Activated CD4-positive, alpha-beta T cell treated with anti-CD3 and anti-CD28 coated beads, Interleukin-10, Interleukin-2, amounts not matched to agents 100 ng/mL and 50 ng/mL, durations not matched to agents 16 hours and 8 hours (primary cell): ENCODE data around the gene WDCP.
"Not testable (repeated sequence)": the region's sequence is repeated elsewhere in the genome, so short reads cannot be mapped to it uniquely, and the experiment has no call there.

ENCODE experiments used
- DNase-seq: peaks from one replicate; pipeline ENCODE4 v3.0.0-alpha.2; 2020

Gene WDCP

GRCh38 chr2:24021122-24021998 is 25.8 kb downstream of the WDCP start:
- peak; percentile 43 for DNase-seq

DNA sequence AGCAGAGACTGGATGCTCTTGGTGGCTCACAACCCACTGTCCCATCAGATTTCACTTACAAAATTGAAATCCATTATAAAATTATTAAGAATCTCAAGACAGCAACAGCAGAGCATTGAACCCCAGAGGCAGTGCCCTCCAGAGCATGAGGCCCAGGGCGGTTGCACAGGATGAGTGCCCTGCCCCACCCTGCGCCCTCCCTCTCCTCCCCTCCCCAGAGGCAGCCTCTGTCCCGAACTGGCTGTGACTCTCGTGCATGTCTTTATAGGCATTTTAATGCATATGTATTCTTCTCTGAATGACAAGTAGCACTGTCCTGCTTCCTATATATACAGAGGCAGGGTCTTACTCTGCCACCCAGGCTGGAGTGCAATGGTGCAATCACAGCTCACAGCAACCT is 26.9 kb downstream of the WDCP start:
- DNase-seq = no peak

- DNase-seq = no peak
Measured at GRCh38 chr2:24019729-24020128, 27.5 kb downstream of the WDCP start.

DNA sequence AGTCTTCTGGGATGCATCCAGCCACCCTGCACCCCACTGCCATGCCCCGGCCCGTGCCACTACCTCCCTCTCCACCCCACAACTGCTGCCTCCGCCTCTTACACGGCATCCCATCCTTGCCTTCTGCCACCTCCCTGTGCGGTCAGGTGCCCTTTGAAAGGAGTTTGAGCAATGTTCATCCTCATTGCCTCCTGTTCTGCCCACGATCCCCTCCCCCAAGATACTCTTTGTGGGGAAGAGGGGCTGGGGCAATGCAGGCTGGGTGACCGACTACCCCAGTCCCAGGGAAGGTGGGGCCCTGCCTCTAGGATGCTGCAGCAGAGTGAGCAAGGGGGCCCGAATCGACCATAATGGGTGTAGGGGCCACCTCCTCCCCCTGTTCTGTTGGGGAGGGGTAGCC is 28.9 kb downstream of the WDCP start:
- no peak for DNase-seq

GRCh38 chr2:24017711-24018110 is 29.5 kb downstream of the WDCP start:
- DNase-seq = no peak

GRCh38 chr2:24016853-24017703 is 30.1 kb downstream of the WDCP start:
- no peak for DNase-seq

DNA sequence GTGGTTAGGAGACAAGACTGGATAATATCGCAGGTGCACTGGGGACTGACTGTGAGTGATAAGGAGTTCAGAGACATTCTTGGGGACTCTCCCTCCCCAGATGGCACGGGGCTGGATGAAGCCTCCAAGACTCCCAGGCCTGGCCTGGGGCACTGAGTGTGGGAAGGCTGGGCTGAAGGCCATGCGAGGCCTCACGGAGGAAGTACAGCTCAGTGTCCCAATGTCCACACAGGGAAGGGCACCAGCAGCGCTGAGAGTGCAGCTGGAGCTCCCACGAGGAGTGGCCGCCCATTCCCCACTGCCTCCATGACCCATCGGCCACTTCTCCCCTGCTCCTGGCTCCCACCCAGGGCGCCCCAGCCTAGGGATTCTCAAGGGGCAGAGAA is 30.8 kb downstream of the WDCP start:
- no peak for DNase-seq

DNA sequence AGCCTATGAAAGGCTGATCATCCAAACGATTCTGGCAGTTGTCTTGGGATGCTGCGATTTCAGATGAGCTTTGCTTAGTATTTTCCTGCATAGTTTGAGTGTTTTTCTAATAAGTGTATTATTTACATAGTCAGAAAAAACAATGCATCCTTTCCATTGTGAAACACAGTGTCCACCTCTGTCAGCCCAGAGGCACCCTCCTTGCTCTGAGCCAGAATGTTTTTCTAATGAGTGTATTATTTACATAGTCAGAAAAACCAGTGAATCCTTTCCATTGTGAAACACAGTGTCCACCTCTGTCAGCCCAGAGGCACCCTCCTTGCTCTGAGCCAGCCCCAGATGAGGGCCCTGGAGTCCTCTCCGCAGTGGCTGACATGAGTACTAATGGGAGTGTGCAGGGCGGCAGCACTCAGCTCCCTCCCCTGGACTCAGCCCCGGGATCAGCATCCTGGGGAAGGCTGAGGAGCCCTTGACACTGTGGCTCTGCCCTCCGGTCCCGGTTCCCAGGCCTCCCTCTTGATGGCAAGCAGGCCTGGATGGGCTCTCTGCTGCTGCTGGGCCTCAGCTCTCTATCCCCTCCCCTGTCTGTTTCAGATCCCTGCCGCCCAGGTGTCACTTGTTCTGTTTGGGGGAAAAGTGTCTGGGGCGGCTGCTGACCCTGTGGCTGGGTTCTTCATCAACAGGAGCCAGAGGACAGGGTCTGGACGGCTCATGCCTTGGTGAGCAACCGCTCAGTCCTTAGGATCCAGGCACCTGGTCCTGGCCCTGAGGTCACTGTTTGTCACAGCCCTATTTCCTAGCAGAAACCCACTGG is 31.4 kb downstream of the WDCP start:
- no peak for DNase-seq

DNA sequence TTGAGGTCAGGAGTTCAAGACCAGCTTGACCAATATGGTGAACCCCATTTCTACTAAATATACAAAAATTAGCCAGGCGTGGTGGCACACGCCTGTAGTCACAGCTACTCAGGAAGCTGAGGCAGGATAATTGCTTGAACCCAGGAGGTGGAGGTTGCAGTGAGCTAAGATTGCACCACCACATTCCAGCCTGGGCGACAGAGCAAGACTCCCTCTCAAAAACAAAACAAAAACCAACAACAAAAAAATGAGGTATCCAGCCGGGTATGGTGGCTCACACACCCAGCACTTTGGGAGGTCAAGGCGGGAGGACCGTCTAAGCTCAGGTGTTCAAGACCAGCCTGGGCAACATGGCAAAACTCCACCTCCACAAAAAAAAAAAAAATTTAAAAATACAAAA is 32.3 kb downstream of the WDCP start:
- DNase-seq = not testable (repeated sequence)

GRCh38 chr2:24012521-24013188 is 34.5 kb downstream of the WDCP start:
- DNase-seq = no peak

GRCh38 chr2:24011250-24012104 is 35.7 kb downstream of the WDCP start:
- no peak for DNase-seq

GRCh38 chr2:24010477-24011249 is 36.5 kb downstream of the WDCP start:
- no peak for DNase-seq

DNA sequence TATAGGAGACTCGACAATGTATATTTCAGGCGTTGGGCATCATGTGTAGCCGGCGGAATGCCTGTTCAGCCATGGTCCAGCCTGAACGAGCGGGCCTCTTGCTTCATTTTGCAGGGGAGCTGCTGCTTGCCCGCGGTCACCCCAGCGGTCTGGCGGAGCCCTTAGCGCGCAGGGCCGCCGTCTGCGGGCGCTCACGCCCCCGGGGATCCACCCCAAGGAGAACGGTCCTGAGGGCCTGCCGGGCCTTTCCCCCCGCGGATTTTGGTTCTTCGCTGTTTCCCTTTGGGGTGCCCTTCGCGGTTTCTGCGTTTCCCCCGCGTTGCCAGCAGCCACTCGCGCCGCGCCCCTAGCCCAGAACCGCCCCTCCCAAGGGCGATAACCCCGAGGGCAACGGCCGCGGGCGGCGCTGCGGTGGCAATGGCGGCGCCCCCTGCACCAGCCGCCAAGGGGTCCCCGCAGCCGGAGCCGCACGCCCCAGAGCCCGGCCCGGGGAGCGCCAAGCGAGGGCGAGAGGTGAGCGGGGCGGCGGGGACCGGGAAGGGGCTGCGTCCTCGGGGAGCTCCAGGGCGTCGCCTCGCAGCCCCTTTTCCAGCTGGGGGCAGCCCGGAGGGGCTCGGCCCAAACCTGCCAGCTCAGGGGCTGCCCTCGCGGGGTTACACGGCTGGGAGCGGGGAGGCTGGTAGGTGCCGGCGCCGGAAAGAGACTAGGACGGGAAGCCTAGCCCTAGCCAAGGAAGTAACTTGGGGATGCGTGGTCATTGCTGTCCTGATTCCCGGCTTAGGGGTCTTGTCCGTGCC is 37.3 kb downstream of the WDCP start, which contains the start of gene MFSD2B:
MFSD2B (plus strand) TSS at position 406 of the 797 bp plus-strand sequence; CDS start at position 418, 12 bp downstream.
- no peak for DNase-seq

DNA sequence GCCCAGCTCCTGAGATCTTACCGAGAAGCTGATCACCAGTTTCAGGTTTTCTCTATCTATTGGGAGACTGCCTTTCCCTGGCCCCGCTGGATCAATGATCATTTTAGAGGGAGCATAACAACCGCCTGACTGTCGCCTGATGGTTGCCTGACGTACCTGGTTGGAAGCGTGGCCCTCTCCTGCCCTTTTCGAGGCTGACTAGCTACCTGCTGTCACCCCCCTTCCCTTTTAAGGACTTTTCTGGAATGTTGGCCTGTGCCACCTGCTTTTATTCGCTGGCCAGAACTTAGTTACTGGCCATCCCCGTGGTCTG is 37.9 kb downstream of the WDCP start:
- no peak for DNase-seq

GRCh38 chr2:24008672-24009366 is 38.4 kb downstream of the WDCP start:
- DNase-seq = no peak

GRCh38 chr2:24007693-24008092 is 39.5 kb downstream of the WDCP start:
- DNase-seq = no peak

GRCh38 chr2:23994567-23994966 is 52.6 kb downstream of the WDCP start:
- no peak for DNase-seq

GRCh38 chr2:23993736-23994269 is 53.4 kb downstream of the WDCP start:
- no peak for DNase-seq

DNA sequence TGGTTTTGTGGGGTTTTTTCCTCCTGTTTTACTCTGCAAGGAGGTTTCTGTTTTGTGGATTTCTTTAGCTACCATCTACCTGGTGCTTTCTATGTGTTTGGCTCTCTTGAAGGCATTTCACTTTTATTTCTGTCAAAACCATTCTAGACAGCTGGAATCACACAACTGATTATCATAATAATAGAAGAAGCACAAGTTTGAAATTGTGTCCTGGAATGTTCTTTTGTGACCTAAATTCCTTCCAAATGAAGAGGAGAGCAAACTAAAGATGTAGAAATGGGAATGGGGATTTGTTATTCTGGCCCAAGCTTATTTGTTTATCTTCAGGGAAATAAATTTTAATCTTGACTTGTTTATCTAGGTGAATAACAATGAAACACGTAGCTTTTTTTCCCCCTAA is 54.3 kb downstream of the WDCP start:
- DNase-seq = no peak
